Thyroid gland (tissue), 4 donors: ENCODE measurements around the gene ACACA.

ENCODE experiments used
- CTCF ChIP-seq, 6 experiments: fragments of 200-600 bp in 3 of 6; fragments of 450-650 bp in 3 of 6; sonication (generic) in 3 of 6; IDR thresholded peaks; one replicate each; pipeline ENCODE4 v1.5.1; 2016 to 2019; ENCODE audit warnings: antibody characterized with exemption in 6 of 6, mild to moderate bottlenecking in 2 of 6, inconsistent platforms in 1 of 6, moderate library complexity in 1 of 6
- POLR2A ChIP-seq, 2 donors: fragments of 450-650 bp; IDR thresholded peaks; one replicate each; pipeline ENCODE4 v1.6.1; 2017; ENCODE audit warnings: antibody characterized with exemption in 2 of 2, mild to moderate bottlenecking in 2 of 2, moderate library complexity in 1 of 2

GRCh38 chr17:37360632-37361031 lies 46.0 kb downstream of the ACACA start:
- TF ChIP-seq CTCF (IDR thresholded peaks at IDR 0.05): no peak
- no peak for TF ChIP-seq POLR2A (IDR thresholded peaks at IDR 0.05)
